B cell (primary cell): ENCODE results near the gene PSMA8. TPM values are rescaled to one million over a fixed set of nuclear protein-coding genes. Genes with fewer than 3 reads are reported as not detected.

ENCODE experiments used
- ATAC-seq: fragments of 200-7000 bp; cut with Tn5 transposase; one replicate; pipeline ENCODE4 v1.10.0; 2021; ENCODE audit warnings: low read depth, mild to moderate bottlenecking, moderate number of reproducible peaks, moderate library complexity
- CTCF ChIA-PET: fragments of 350-600 bp; sonication (Branson Sonifier 250); formaldehyde crosslinking; loops from one replicate; lab custom pipeline; 2021; ENCODE audit warnings: antibody characterized with exemption, inconsistent platforms; lab: Charles Lee
- POLR2A ChIA-PET: fragments of 350-600 bp; sonication (Branson Sonifier 250); formaldehyde crosslinking; loops from one replicate; lab custom pipeline; 2021; ENCODE audit warnings: antibody characterized with exemption; lab: Charles Lee
- DNase-seq: peaks from one replicate; pipeline ENCODE4 v3.0.0; 2013
- H2AFZ ChIP-seq: 2 replicates; pipeline ENCODE4 v1.6.1; 2012; ENCODE audit warnings: mild to moderate bottlenecking, low read depth, low read length; ENCODE audit not compliant: insufficient read depth, poor library complexity, severe bottlenecking
- H3K27ac ChIP-seq, 2 donors: 1 replicate in 1 of 2; 2 replicates in 1 of 2; pipeline ENCODE4 v1.5.1; 2012 to 2013; ENCODE audit warnings: low read length in 2 of 2, mild to moderate bottlenecking in 2 of 2, moderate library complexity in 1 of 2
- H3K27me3 ChIP-seq, 4 experiments: fragments of 200-600 bp in 1 of 4; sonication (generic) in 1 of 4; replicated peaks in 1 of 4; 1 replicate in 2 of 4; 2 replicates in 2 of 4; pipeline versions ENCODE4 v1.6.1 to v1.7.0; 2013 to 2016; ENCODE audit warnings: low read length in 3 of 4, mild to moderate bottlenecking in 2 of 4, mixed read lengths in 1 of 4, moderate library complexity in 1 of 4; ENCODE audit not compliant: insufficient read depth in 4 of 4, control insufficient read depth in 3 of 4; ENCODE audit errors: control extremely low read depth in 1 of 4
- H3K36me3 ChIP-seq, 2 experiments: replicated peaks in 1 of 2; 1 replicate in 1 of 2; 2 replicates in 1 of 2; pipeline versions ENCODE4 v1.6.1 to v1.7.1; 2013; ENCODE audit warnings: low read length in 1 of 2; ENCODE audit not compliant: insufficient read depth in 2 of 2, control insufficient read depth in 1 of 2; ENCODE audit errors: control extremely low read depth in 1 of 2, extremely low read depth in 1 of 2
- H3K4me1 ChIP-seq, 2 donors: fragments of 200-600 bp in 1 of 2; sonication (generic) in 1 of 2; 1 replicate in 1 of 2; 2 replicates in 1 of 2; pipeline versions ENCODE4 v1.5.1 to v1.6.1; 2013 to 2017; ENCODE audit warnings: low read length in 2 of 2; ENCODE audit not compliant: control insufficient read depth in 2 of 2, insufficient read depth in 2 of 2
- H3K4me2 ChIP-seq: replicated peaks from 2 replicates; pipeline ENCODE3; 2012; ENCODE audit warnings: mild to moderate bottlenecking, low read depth, low read length; ENCODE audit not compliant: poor library complexity, severe bottlenecking
- H3K4me3 ChIP-seq, 5 experiments: fragments of 200-600 bp in 1 of 5; sonication (generic) in 1 of 5; 1 replicate in 3 of 5; 2 replicates in 2 of 5; pipeline versions ENCODE4 v1.5.1 to v1.7.0; 2011 to 2016; ENCODE audit warnings: low read length in 4 of 5, mild to moderate bottlenecking in 4 of 5, low read depth in 2 of 5, control low read depth in 1 of 5, moderate library complexity in 1 of 5; ENCODE audit not compliant: insufficient read depth in 1 of 5; ENCODE audit errors: control extremely low read depth in 1 of 5, extremely low read depth in 1 of 5
- H3K79me2 ChIP-seq: fragments of 200-600 bp; sonication (generic); one replicate; pipeline ENCODE4 v1.6.0; 2016; ENCODE audit warnings: low read length; ENCODE audit not compliant: control insufficient read depth, insufficient read depth
- H3K9ac ChIP-seq: fragments of 200-600 bp; sonication (generic); 2 replicates; pipeline ENCODE4 v1.6.1; 2017; ENCODE audit warnings: mild to moderate bottlenecking, low read length, moderate library complexity
- H3K9me3 ChIP-seq, 3 donors: one replicate each; pipeline versions ENCODE4 v1.6.1 to v1.7.1; 2013; ENCODE audit warnings: low read length in 2 of 3; ENCODE audit not compliant: control insufficient read depth in 2 of 3, insufficient read depth in 1 of 3; ENCODE audit errors: control extremely low read depth in 1 of 3
- H4K20me1 ChIP-seq: 2 replicates; pipeline ENCODE4 v1.6.0; 2012; ENCODE audit warnings: mild to moderate bottlenecking, low read length; ENCODE audit not compliant: insufficient read depth, control insufficient read depth, poor library complexity, severe bottlenecking
- H3K27ac Mint-ChIP-seq: one replicate; pipeline ENCODE4 v1.8.0; 2021; ENCODE audit warnings: mixed read lengths
- H3K27me3 Mint-ChIP-seq: one replicate; pipeline ENCODE4 v1.8.0; 2021; ENCODE audit warnings: mixed read lengths
- H3K4me1 Mint-ChIP-seq: one replicate; pipeline ENCODE4 v1.8.0; 2021; ENCODE audit warnings: mixed read lengths
- H3K4me3 Mint-ChIP-seq: one replicate; pipeline ENCODE4 v1.8.0; 2021; ENCODE audit warnings: mixed read lengths
- H3K9me3 Mint-ChIP-seq: one replicate; pipeline ENCODE4 v1.8.0; 2022; ENCODE audit warnings: mixed read lengths; ENCODE audit not compliant: insufficient read depth
- CTCF ChIP-seq: fragments of 200-600 bp; IDR thresholded peaks from one replicate; pipeline ENCODE4 v1.8.0; 2022; ENCODE audit warnings: antibody characterized with exemption, mild to moderate bottlenecking
- EZH2 ChIP-seq: IDR thresholded peaks from 2 replicates; pipeline ENCODE4 v1.6.1; 2012; ENCODE audit warnings: borderline replicate concordance, low read depth, mild to moderate bottlenecking, moderate library complexity, low read length; ENCODE audit not compliant: insufficient read depth, poor library complexity, severe bottlenecking
- WGBS: methylation state at CpG from one replicate; pipeline ENCODE4 v1.1.5; 2013; ENCODE audit warnings: missing lambda C conversion rate; ENCODE audit not compliant: insufficient coverage; 5-methylcytosine and 5-hydroxymethylcytosine counted together
- intact Hi-C: fragments of 100-400 bp; cut with micrococcal nuclease; formaldehyde crosslinking; loops from one replicate; pipeline ENCODE4 v1.10.0; 2022
- polyA plus RNA-seq: library from polyadenylated mRNA; depleted of rRNA; stranded (reverse); fragments of >200 nt; gene quantifications from 2 replicates; pipeline ENCODE4 v1.2.3, GENCODE V29; 2012
- total RNA-seq, 2 donors: library from RNA; stranded (reverse); fragments of 120-200 nt in 1 of 2; gene quantifications; 1 replicate in 1 of 2; 2 replicates in 1 of 2; pipeline versions ENCODE4 v1.2.3 to v1.2.4, GENCODE V29; 2013 to 2022

PSMA8 gene
- total and polyA plus RNA-seq, 2 donors (not counting 1 experiment from before 2014, with no cell fraction given) = 0.33 to 0.91 TPM

GRCh38 chr18:26104035-26104434 is 29.6 kb upstream of the PSMA8 start:
- ATAC-seq = no peak
- Histone ChIP-seq H2AFZ (no peak overlapping the region), H3K4me2 (no peak overlapping the region), H3K9ac (no peak overlapping the region), H3K36me3 (no peaks in the 10 kb centered on the region), H4K20me1 (no peaks in the 10 kb centered on the region), H3K79me2 (no peaks in the 10 kb centered on the region), H3K27me3 (no peaks in the 10 kb centered on the region), H3K9me3 (peaks cover 0 to 3% (median 0%) of the 10 kb centered on the region in 3 donors), H3K4me3 (no peak overlapping the region), H3K27ac (no peak overlapping the region), H3K4me1 (no peaks in the 10 kb centered on the region)
- CTCF ChIA-PET = interaction anchor here (0.7 kb wide), 1 partner anchor 191 kb away, joined by 3 read pairs; no protein-coding TSS in a partner anchor
- no peak overlapping the region for H3K27ac Mint-ChIP-seq
- H3K27me3 Mint-ChIP-seq = no peaks in the 10 kb centered on the region
- no peak for DNase-seq
- WGBS = no CpG with 5 or more reads among the region's 1 CpG
- H3K9me3 Mint-ChIP-seq = no peaks in the 10 kb centered on the region
- TF ChIP-seq CTCF (no peak), EZH2 (no peak)
- intact Hi-C loops = no loop called here
- POLR2A ChIA-PET = no interaction called here
- H3K4me1 Mint-ChIP-seq = no peaks in the 10 kb centered on the region
- H3K4me3 Mint-ChIP-seq = no peak overlapping the region

- DNase-seq (no peak), ATAC-seq (no peak)
- Histone ChIP-seq H3K79me2 (no peaks in the 10 kb centered on the region), H3K4me1 (no peaks in the 10 kb centered on the region), H3K9ac (no peak overlapping the region), H3K36me3 (no peaks in the 10 kb centered on the region), H3K9me3 (peaks cover 0 to 3% (median 0%) of the 10 kb centered on the region in 3 donors), H3K4me2 (no peak overlapping the region), H3K27ac (no peak overlapping the region), H2AFZ (no peak overlapping the region), H4K20me1 (no peaks in the 10 kb centered on the region), H3K27me3 (peaks cover 0 to 6% (median 0%) of the 10 kb centered on the region in 4 experiments), H3K4me3 (no peak overlapping the region)
- H3K9me3 Mint-ChIP-seq = no peaks in the 10 kb centered on the region
- ChIA-PET CTCF (no interaction called here), POLR2A (no interaction called here)
- H3K27me3 Mint-ChIP-seq = peaks cover 11% of the 10 kb centered on the region
- intact Hi-C loops = no loop called here
- no peak overlapping the region for H3K4me3 Mint-ChIP-seq
- no peak for TF ChIP-seq EZH2
- no peak for TF ChIP-seq CTCF
- 89% methylated on average over 4 of the region's 5 CpGs for WGBS
- H3K4me1 Mint-ChIP-seq = no peaks in the 10 kb centered on the region
- H3K27ac Mint-ChIP-seq = no peak overlapping the region
These were observed 14.4 kb upstream of the PSMA8 start for GRCh38 chr18:26119246-26119645.
